HUDEP-2 (cell line): ENCODE measurements around the gene MAPK8.
"Not testable (repeated sequence)": the region's sequence is repeated elsewhere in the genome, so short reads cannot be mapped to it uniquely, and the experiment has no call there.

ENCODE experiments used
- DNase-seq, 76 experiments: peaks; one replicate each; lab custom pipeline; 2025; ENCODE audit not compliant: unreplicated experiment in 76 of 76; lab: John Stamatoyannopoulos, UW

Gene MAPK8

DNA sequence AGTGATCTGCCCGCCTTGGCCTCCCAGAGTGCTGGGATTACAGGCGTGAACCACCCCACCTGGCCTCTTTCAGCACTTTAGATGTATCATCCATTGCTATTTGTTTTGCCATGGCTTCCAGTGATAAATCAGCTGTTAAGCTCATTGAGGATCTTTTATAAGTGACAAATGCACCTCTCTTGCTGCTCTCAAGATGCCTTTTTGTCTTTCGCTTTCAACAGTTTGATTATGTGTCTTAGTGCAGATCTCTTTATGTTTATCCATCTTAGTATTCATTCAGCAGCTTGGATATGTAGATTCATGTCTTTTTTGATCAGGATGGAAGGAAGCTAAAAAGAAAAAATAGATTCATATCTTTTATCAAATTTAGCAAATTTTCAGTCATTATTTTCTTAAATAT, 105.6 kb downstream of the MAPK8 start:
- DNase-seq: no peak

DNA sequence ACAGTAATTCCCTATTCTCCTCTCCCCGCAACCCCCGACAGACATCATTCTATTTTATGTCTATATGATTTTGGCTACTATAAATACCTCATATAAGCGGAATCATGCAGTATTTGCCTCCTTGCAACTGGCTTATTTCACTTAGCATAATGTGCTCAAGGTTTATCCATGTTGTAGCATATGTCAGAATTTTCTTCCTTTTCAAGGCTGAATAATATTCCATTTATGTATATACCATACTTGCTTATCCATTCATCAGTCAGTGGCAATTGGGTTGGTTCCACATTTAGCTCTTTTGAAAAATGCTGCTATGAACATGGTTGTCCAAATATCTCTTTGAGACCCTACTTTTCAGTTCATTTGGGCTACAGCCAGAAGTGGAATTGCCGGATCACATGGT, 106.5 kb downstream of the MAPK8 start:
- no peak for DNase-seq

DNA sequence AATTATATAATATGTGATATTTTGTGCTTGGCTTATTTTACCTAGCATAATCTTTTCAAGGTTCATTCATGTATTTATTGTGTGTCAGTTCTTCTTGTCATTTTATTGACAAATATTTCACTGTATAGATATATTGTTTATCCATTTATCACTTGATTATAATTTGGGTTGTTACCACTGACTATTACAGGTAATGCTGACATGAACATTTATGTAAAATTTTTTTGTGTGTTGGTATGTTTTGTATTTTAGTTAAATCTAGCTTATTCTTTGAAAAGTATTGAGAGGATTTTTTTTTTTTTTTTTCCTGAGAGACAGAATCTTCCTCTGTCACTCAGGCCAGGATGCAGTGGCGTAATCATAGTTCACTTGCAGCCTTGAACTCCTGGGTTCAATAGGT, 107.7 kb downstream of the MAPK8 start:
- DNase-seq: no peak

DNA sequence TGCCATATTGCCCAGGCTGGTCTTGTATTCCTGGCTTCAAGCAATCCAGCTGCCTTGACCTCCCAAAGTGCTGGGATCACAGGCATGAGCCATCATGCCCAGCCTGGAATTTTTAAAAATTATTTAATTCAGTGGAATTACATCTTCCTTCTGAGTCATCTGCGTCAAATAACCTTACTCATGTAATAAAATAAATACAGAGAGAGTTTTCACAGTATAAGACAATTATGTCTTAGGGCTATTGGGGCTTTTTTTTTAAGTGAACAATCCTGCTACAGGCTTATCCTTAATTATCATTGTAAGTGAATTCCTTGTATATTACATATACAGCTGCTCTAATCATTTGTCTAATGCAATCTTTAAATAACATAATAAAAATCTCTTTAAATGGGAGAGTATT, 108.3 kb downstream of the MAPK8 start:
- DNase-seq: no peak

DNA sequence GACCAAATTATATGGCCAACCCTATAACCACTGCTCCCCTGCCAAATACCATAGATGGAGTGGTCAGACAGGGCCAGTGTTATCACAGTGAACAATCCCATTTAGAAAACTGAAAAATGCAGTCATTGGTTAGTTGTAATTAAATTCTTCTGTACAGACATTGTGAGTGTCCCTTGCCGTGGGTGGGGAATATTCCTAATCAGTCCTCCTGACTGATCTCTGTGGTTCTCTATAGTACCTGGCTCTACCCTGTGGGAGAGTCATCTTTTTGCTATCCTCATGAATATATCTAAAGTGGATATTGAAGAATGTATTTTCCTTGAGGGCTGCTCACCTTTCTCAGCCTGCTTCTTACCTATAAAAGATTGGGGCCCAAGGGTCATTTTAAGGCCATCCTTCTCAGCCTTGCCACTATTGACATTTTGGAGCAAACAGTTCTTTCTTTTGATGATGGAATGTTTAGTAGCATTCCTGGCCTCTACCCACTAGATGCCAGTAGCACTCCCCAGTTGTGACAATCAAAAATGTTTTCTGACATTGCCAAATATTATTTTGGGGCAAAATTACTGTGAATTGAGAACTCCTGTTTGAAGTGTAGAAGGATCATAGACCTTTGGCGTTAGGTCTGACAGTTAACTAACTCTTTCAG, 110.2 kb downstream of the MAPK8 start:
- DNase-seq: no peak

DNA sequence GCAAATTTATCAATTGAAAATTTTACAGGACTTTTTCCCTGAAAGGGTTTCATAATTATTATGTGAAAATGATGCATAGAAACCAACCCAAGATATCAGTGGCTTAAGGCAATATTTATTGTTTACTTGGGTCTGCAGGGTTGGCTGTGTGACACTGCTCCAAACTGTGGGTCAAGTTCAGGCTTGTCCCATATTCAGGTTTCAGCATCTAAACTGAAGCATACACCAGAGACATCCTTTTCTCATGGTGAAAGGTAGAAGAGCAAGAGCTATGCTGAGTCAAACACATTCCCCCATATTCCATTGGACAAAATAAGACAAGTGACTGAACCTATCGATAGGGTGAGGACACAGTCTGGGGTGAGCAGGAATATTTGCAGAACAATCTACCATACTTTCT, 110.9 kb downstream of the MAPK8 start:
- no peak for DNase-seq

DNA sequence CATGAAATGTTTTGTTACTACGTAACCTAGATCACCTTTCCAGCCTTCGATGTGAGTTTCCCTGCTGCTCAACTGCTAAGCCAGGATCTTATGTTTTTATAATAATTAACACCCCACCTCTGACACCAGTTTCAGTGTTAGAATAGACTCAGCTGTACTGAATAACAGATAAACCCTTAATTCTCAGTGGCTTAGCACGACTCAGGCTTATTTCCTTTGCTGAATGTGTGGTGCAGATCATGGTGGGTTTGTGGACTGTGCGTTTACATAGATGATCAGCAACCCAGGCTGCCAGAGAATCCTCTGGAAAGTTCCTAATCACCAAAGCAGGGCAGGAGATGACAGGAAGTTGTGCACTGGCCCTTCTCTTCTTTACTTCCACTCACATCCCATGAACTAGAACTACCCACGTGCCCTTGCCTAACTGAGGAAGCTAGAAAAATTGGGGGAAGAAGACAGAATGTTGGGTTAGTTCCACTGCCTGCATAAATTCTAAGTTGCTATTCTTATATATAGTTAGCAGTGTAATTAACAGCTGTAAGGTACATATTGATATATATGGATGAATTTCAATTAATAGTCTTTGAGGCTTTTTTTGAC, 111.8 kb downstream of the MAPK8 start:
- DNase-seq: no peak

DNA sequence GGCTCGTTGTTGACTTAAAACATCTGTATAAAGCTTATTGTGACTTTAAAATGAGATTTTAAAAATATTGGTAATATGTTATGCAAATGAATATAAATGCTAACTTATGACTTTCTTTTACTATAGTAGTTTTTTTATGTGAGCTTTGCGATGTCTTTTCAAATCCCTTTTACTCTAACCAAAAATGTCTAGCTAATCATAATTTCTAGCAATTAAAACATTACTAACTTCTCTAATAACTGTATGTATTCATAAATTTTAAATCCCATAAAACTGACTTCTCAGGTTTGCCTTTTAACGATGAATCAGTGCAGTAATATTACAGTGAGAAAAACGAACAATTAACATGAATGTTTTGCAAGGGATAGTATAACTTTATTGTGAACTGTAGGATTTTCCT, 113.2 kb downstream of the MAPK8 start:
- DNase-seq: no peak

DNA sequence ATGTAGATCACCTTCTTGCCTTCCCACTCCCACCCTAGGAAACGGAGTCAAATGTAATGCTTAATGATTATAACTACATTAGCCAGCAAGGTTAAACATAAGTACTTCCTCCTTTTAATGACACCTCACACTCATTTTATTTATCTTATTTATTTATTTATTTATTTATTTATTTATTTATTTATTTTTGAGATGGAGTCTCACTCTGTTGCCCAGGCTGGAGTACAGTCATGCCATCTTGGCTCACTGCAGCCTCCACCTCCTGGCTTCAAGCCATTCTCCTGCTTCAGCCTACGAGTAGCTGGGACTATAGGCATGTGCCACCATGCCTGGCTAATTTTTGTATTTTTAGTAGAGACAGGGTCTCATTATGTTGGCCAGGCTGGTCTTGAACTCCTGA, 115.4 kb downstream of the MAPK8 start:
- DNase-seq: not testable (repeated sequence)

DNA sequence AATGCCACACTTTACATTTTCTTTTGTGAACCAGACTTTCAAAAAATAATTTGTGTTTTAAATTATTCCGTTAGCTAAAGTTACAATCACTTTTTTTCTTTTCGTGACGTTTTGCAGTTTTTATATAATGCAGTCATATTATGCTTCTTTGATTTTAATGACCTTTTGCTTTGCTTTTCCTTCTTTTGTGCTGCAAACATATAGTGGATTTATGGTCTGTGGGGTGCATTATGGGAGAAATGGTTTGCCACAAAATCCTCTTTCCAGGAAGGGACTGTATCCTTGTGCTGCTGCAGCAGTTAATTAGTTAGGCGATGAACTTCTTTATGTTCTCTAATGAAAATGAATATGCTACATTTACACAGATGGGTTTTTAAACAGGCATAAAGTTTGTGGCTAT, 117.4 kb downstream of the MAPK8 start:
- no peak for DNase-seq

DNA sequence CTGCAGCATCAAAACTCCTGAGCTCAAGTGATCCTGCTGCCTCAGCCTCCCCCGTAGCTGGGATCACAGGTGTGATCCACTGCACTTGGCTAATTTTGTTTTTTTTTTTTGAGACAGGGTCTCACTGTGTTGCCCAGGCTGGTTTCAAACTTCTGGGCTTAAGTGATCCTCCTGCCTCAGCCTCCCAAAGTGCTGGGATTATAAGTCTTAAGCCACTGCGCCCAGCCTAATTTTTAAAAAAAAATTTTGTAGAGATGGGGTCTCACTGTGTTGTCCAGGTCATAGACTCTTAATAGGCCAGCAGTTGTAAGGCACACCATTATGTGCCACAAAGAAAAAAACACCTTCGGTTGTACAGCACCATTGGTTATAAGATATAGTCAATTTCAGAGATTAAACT, 122.4 kb downstream of the MAPK8 start:
- DNase-seq: no peak

DNA sequence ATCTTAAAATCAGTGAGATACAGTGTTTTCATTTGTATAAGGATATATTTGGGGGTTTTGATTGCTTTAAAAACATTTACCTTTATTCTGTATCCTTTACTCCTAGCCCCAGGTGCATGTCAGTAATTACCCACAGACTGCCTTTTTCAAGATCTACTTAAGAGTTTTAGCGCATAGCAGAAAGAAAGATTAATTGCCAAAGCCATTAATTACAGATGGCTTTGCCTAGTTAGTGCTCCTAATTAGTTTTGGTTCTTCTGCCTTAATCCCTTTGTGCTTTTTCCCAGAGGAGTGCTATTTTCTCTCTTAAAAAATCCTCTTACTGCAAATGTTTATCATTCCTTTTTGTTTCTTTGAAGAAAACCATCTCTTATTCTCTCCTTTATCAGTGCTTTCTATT, 122.8 kb downstream of the MAPK8 start:
- DNase-seq: no peak

DNA sequence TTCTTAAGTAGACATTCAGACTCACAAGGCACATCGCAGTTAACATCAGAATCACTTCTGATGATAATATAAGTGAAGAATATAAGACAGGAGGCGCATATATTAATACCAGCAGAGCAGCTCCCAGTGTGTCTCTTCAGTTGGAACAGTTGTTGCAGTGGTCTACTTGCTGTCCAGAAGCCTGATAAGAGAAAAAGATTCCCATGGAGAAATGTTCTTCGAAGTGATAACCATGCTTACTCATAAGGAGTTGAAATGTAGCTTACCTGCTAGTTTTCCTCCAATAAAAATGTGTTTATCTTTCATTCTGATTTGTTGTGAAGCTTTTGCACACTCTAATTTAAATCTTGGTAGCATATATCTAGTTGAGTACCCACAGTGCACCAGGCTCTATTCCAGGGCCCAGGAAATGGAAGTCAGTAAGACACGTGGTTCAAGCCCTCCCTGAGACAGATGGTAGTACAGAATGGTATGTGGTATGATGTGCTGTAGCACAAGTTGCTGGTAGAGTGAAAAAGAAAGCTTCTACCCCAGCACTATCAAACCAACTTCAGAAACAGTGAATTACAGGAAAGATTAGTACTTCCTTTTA, 124.0 kb downstream of the MAPK8 start:
- no peak for DNase-seq

DNA sequence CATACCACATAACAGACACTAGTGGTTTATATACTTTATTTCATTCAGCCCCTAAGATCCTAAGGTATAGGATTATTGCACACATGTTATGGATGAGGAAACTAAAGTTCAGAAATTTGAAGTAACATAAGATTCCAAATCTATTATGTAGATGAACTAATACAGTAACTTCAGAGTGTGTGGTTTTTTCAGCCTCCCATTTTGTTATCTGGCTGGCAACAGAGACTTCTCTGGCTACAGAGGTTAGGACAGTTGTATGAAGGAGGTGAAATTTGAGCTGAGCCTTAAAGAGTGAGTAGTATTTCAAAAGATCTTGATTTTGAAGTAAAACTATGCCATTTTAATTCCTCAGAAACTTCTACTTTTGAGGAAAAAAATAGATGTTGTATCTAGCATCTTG, 125.4 kb downstream of the MAPK8 start:
- peak in 1 of 76 experiments; percentile 11 for DNase-seq

DNA sequence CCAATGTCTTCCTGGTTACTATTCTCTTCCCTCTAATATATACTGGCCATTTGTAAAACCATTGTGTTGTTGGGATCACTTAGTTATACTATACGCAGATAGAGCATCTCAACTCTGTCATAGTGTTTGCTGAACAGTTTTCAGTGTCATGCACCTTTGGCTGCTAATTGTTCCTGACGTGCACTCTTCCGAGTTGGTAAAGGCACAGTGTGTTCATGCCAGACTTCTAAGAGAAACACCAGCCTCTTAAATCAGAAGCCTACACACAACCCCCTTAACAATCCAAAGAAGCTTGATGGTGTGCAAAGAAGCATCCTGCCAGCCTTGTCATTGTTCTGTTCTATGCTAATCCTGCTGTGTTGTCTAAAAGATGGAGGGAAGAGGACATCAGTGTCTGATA, 131.1 kb downstream of the MAPK8 start:
- DNase-seq: no peak

DNA sequence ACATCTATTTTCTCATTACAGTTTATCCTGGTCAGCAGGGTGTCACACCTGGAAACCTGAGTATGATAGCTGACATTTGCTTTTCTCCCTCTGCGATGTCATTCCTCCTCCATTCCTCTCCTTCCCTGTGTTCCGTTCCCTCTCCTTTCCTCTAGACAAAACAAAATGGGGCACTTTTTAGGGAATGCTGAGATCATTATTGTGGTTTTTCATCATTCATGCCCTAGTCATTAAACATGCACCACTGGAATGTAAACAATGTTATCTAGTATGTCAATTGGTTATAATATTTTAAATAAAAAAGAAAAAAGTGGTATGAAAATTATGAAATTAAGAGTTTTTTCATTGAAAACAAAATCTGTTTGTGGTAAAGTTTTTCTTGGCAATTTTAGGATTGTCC, 132.6 kb downstream of the MAPK8 start:
- DNase-seq: no peak

DNA sequence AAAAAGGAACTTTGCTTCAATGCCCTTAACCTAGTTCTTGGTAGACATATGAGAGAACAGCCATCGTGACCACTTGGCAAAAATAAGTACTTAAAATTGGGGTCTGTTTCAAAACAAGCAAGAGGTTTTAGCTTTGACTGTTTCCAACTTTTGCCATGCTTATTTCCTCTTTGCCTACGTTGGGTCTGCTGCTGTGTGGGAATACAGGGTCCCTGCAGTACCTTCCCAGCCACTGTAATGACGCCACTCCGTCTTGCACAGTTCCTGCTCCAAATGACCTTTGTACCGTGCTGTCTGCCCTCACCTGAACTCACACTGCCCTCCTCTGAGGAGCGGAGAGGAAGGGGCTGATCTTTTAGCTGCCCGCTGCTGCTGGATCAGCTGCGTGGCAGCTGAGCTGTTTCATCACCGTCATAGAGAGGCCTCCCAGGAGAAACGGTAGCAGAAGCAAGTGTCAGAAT, 133.1 kb downstream of the MAPK8 start:
- no peak for DNase-seq

DNA sequence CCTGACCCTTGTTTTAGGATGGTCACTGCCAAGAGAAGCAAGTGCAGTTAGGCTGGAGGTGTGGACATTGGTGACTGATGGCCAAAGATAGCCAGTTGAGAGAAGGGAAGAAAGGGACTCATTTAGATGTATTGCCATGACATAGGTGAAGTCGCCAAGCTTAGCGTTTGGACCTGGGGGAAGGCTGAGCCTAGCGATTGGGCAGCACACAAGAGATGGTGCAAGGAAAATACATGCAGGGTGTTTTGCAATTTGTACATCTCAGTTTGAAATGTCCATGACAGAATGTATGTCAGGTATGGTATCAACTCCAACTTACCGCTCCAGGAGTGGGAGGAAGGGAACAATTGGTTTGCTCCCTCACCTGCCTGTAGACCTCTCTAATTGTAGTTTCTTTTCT, 134.3 kb downstream of the MAPK8 start:
- no peak for DNase-seq

DNA sequence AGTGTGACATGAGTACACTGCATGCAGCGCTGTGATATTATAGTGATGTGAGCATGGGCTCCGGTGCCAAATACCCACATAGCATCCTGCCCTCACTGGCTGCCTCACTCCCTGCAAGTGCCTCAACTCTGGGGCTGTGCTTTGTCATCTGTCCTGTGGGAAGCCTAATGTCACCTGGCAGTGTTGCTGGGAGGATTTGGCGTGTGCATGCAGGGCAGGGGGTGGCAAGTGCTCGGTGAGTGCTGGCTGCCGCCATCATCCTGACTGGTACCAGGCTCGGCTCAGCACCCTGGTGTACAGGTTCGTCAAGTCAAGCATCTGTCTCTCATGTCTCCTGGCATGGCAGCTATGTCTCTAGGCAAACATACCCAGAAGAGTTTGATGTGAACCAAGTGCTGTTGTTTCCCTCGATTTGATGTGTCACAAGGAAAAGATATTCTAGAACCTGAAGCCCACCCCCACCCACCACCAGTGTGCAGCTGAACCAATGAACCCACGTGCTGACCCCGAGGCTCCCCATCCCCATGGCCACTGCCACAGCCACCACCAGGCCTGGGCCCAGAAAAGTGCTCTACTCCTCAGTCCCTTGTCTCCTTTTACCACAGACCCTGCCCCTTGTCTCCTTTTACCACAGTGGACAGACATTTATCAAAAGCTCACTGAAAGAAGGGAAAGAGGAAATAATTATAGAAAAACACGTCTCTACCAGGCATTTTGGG, 135.8 kb downstream of the MAPK8 start:
- DNase-seq: no peak

DNA sequence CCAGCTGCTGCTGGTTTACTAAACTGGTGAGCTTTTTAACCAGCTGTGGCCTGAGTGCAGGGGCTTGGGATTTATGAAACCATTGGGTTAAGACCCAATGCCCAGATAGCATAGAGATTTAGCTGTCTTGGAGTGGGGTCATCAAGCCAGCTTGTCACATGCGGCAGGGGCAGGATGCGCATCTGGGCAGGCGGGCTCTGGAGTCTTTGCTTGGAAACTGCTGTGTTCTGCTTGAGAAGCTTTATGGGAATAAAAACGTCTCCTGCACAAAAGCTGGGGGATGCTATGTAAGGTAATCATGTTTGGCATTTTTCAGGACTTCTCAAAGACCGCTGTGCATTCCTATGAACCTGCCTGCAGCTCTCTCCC, 136.3 kb downstream of the MAPK8 start:
- DNase-seq: no peak

DNA sequence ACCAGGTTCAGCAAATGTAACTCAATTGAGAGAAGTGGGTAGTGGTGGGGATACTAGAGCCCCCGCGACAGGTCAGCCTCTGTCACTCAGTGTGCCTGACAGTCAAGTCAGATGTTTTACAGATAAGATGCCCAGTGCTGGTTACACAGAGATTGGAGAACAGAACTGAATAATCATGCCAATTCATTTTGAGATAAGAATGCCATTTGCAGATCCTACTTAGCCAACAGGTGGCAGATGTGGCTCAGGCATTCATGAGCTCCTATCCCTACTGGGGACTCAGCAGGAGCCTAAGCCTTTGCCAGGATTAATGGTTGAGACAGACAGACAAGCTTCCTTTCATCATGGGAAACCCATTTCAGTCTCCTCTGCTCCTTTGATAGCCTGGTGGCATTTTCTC, 137.8 kb downstream of the MAPK8 start:
- DNase-seq: peak in 28 of 76 experiments; percentile 5 to 51 (median 24)
